ENCODE data around the gene LRRC42. TPM values are rescaled to one million over a fixed set of nuclear protein-coding genes. Genes with fewer than 3 reads are reported as not detected.

LRRC42 gene
- total RNA-seq, 1 experiment from 2014 or later = 50.1 TPM

DNA sequence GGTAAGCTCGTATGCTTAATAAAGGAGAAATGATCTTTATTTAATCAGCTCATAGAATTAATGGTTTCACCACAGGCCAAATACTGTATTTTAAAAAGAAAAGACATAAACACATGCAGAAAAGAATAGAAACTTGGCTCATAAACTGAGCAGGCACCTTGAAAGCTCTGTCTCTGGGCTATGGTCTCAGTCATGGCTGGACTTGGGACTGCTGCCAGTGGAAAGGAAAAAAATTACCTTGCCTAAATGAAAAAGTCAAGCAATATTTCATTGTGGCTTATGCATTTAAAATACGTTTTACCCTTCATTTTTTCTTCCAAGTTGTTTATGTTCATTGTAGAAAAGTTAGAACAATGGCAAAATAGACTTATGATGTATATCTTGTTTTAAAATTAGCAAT lies 8.0 kb downstream of the LRRC42 start:
- H4K20me1 ChIP-seq (ENCODE audit: insufficient read depth, low read depth, low read length) = no peaks in the 10 kb centered on the region
- no peak overlapping the region for H3K4me3 ChIP-seq (ENCODE audit: low read length)
- H3K4me1 ChIP-seq (ENCODE audit: low read length) = peaks cover 14% of the 10 kb centered on the region
- H3K27ac ChIP-seq (ENCODE audit: low read length) = no peak overlapping the region
- H3K27me3 ChIP-seq (ENCODE audit: low read length) = no peaks in the 10 kb centered on the region
- H3K9ac ChIP-seq (ENCODE audit: low read length) = no peak overlapping the region
- H3K9me3 ChIP-seq (ENCODE audit: low read length) = no peaks in the 10 kb centered on the region
- H3K4me2 ChIP-seq (ENCODE audit: low read depth, low read length, poor library complexity, severe bottlenecking) = no peak overlapping the region
- H3K79me2 ChIP-seq (ENCODE audit: low read length) = peaks cover 65% of the 10 kb centered on the region
- no peak for DNase-seq
- H2AFZ ChIP-seq (ENCODE audit: low read length) = no peak overlapping the region
- no peaks in the 10 kb centered on the region for H3K9me2 ChIP-seq (replicated peaks; ENCODE audit: insufficient read depth, low read length)
- H3K36me3 ChIP-seq (ENCODE audit: insufficient read depth, low read length) = peaks cover 40% of the 10 kb centered on the region

GRCh38 chr1:53956308-53957168 lies 10.4 kb downstream of the LRRC42 start:
- Histone ChIP-seq H3K27me3 (ENCODE audit: low read length) (no peaks in the 10 kb centered on the region), H3K9me3 (ENCODE audit: low read length) (no peaks in the 10 kb centered on the region), H3K79me2 (ENCODE audit: low read length) (peaks cover 41% of the 10 kb centered on the region), H3K9ac (ENCODE audit: low read length) (no peak overlapping the region), H3K27ac (ENCODE audit: low read length) (no peak overlapping the region), H3K4me3 (ENCODE audit: low read length) (no peak overlapping the region), H3K4me1 (ENCODE audit: low read length) (peaks cover 10% of the 10 kb centered on the region), H4K20me1 (ENCODE audit: insufficient read depth, low read depth, low read length) (no peaks in the 10 kb centered on the region), H2AFZ (ENCODE audit: low read length) (no peak overlapping the region), H3K4me2 (ENCODE audit: low read depth, low read length, poor library complexity, severe bottlenecking) (no peak overlapping the region), H3K36me3 (ENCODE audit: insufficient read depth, low read length) (peaks cover 54% of the 10 kb centered on the region), H3K9me2 (replicated peaks; ENCODE audit: insufficient read depth, low read length) (no peaks in the 10 kb centered on the region)
- DNase-seq = no peak

GRCh38 chr1:53957194-53957818 lies 11.2 kb downstream of the LRRC42 start:
- no peaks in the 10 kb centered on the region for H3K27me3 ChIP-seq (ENCODE audit: low read length)
- H3K36me3 ChIP-seq (ENCODE audit: insufficient read depth, low read length) = peaks cover 57% of the 10 kb centered on the region
- no peak for DNase-seq
- H3K79me2 ChIP-seq (ENCODE audit: low read length) = peaks cover 33% of the 10 kb centered on the region
- no peak overlapping the region for H3K27ac ChIP-seq (ENCODE audit: low read length)
- H2AFZ ChIP-seq (ENCODE audit: low read length) = no peak overlapping the region
- peaks cover 13% of the 10 kb centered on the region for H3K4me1 ChIP-seq (ENCODE audit: low read length)
- no peak overlapping the region for H3K4me2 ChIP-seq (ENCODE audit: low read depth, low read length, poor library complexity, severe bottlenecking)
- no peak overlapping the region for H3K9ac ChIP-seq (ENCODE audit: low read length)
- H3K9me3 ChIP-seq (ENCODE audit: low read length) = no peaks in the 10 kb centered on the region
- H3K9me2 ChIP-seq (replicated peaks; ENCODE audit: insufficient read depth, low read length) = no peaks in the 10 kb centered on the region
- H3K4me3 ChIP-seq (ENCODE audit: low read length) = no peak overlapping the region
- no peaks in the 10 kb centered on the region for H4K20me1 ChIP-seq (ENCODE audit: insufficient read depth, low read depth, low read length)

- H3K4me3 ChIP-seq (ENCODE audit: low read length) = no peak overlapping the region
- no peaks in the 10 kb centered on the region for H3K9me3 ChIP-seq (ENCODE audit: low read length)
- no peak overlapping the region for H2AFZ ChIP-seq (ENCODE audit: low read length)
- H3K9me2 ChIP-seq (replicated peaks; ENCODE audit: insufficient read depth, low read length) = no peaks in the 10 kb centered on the region
- H3K27me3 ChIP-seq (ENCODE audit: low read length) = no peaks in the 10 kb centered on the region
- peaks cover 25% of the 10 kb centered on the region for H3K4me1 ChIP-seq (ENCODE audit: low read length)
- H4K20me1 ChIP-seq (ENCODE audit: insufficient read depth, low read depth, low read length) = no peaks in the 10 kb centered on the region
- no peak overlapping the region for H3K4me2 ChIP-seq (ENCODE audit: low read depth, low read length, poor library complexity, severe bottlenecking)
- peaks cover 62% of the 10 kb centered on the region for H3K36me3 ChIP-seq (ENCODE audit: insufficient read depth, low read length)
- H3K9ac ChIP-seq (ENCODE audit: low read length) = no peak overlapping the region
- no peak overlapping the region for H3K27ac ChIP-seq (ENCODE audit: low read length)
- peaks cover 17% of the 10 kb centered on the region for H3K79me2 ChIP-seq (ENCODE audit: low read length)
- DNase-seq = peak; percentile 83
Observed at GRCh38 chr1:53959664-53960250, 13.6 kb downstream of the LRRC42 start.

DNA sequence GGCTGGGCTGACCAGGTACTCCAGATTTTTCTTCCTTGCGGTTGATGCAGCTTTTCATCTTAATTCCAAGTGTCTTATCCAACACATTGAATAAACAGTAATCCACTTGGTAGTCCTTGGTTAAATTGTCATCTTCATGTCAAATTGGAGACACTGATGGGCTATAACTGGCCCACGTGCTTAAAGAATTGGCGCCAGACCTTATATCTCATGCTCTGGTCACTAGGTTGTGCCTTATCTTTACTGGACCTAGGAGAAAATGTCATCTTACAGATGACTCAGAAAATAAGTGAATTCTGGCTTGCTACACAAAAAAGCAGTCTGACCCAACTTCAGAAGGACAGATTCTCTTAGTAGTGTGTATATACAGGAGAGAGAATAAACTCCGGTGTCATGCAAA lies 16.2 kb downstream of the LRRC42 start:
- Histone ChIP-seq H3K36me3 (ENCODE audit: insufficient read depth, low read length) (peaks cover 69% of the 10 kb centered on the region), H3K9me3 (ENCODE audit: low read length) (no peaks in the 10 kb centered on the region), H3K9ac (ENCODE audit: low read length) (no peak overlapping the region), H3K4me2 (ENCODE audit: low read depth, low read length, poor library complexity, severe bottlenecking) (no peak overlapping the region), H4K20me1 (ENCODE audit: insufficient read depth, low read depth, low read length) (no peaks in the 10 kb centered on the region), H3K79me2 (ENCODE audit: low read length) (0 out of 2 replicates have a peak, but pooled peaks cover under 1% of the 10 kb centered on the region), H3K27ac (ENCODE audit: low read length) (no peak overlapping the region), H2AFZ (ENCODE audit: low read length) (no peak overlapping the region), H3K27me3 (ENCODE audit: low read length) (no peaks in the 10 kb centered on the region), H3K9me2 (replicated peaks; ENCODE audit: insufficient read depth, low read length) (no peaks in the 10 kb centered on the region), H3K4me1 (ENCODE audit: low read length) (peaks cover 22% of the 10 kb centered on the region), H3K4me3 (ENCODE audit: low read length) (no peak overlapping the region)
- DNase-seq = no peak

DNA sequence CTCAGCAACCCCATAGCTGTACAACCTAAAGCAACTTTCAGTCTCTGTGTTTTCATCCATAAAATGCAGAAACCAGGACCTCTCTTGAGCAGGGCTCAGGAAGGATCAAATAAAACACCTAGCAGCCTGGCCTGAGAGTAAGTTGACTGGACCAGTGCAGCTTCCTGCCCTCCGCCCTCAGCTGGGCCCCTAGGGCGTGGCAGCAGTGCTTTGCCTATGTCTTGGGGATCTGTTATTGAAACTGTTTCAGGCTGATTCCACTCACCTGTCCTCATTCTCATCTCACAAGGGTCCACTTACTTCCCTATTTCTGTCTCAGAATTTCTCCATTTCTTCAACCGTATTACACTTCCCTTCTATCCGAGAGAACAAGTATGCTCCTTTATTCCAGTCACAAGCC lies 17.3 kb downstream of the LRRC42 start:
- no peak for DNase-seq
- no peak overlapping the region for H3K4me2 ChIP-seq (ENCODE audit: low read depth, low read length, poor library complexity, severe bottlenecking)
- H3K4me3 ChIP-seq (ENCODE audit: low read length) = no peak overlapping the region
- peaks cover 22% of the 10 kb centered on the region for H3K4me1 ChIP-seq (ENCODE audit: low read length)
- no peak overlapping the region for H2AFZ ChIP-seq (ENCODE audit: low read length)
- H3K79me2 ChIP-seq (ENCODE audit: low read length) = no peaks in the 10 kb centered on the region
- H4K20me1 ChIP-seq (ENCODE audit: insufficient read depth, low read depth, low read length) = no peaks in the 10 kb centered on the region
- H3K36me3 ChIP-seq (ENCODE audit: insufficient read depth, low read length) = peaks cover 76% of the 10 kb centered on the region
- no peaks in the 10 kb centered on the region for H3K27me3 ChIP-seq (ENCODE audit: low read length)
- H3K9me3 ChIP-seq (ENCODE audit: low read length) = no peaks in the 10 kb centered on the region
- H3K9me2 ChIP-seq (replicated peaks; ENCODE audit: insufficient read depth, low read length) = no peaks in the 10 kb centered on the region
- no peak overlapping the region for H3K9ac ChIP-seq (ENCODE audit: low read length)
- no peak overlapping the region for H3K27ac ChIP-seq (ENCODE audit: low read length)

GRCh38 chr1:53964109-53964508 lies 18.0 kb downstream of the LRRC42 start:
- H3K9me3 ChIP-seq (ENCODE audit: low read length) = no peaks in the 10 kb centered on the region
- DNase-seq = no peak
- H3K36me3 ChIP-seq (ENCODE audit: insufficient read depth, low read length) = peaks cover 80% of the 10 kb centered on the region
- no peak overlapping the region for H3K27ac ChIP-seq (ENCODE audit: low read length)
- H3K9me2 ChIP-seq (replicated peaks; ENCODE audit: insufficient read depth, low read length) = no peaks in the 10 kb centered on the region
- H2AFZ ChIP-seq (ENCODE audit: low read length) = no peak overlapping the region
- H3K9ac ChIP-seq (ENCODE audit: low read length) = no peak overlapping the region
- no peak overlapping the region for H3K4me3 ChIP-seq (ENCODE audit: low read length)
- no peaks in the 10 kb centered on the region for H4K20me1 ChIP-seq (ENCODE audit: insufficient read depth, low read depth, low read length)
- peaks cover 20% of the 10 kb centered on the region for H3K4me1 ChIP-seq (ENCODE audit: low read length)
- H3K79me2 ChIP-seq (ENCODE audit: low read length) = no peaks in the 10 kb centered on the region
- H3K27me3 ChIP-seq (ENCODE audit: low read length) = no peaks in the 10 kb centered on the region
- no peak overlapping the region for H3K4me2 ChIP-seq (ENCODE audit: low read depth, low read length, poor library complexity, severe bottlenecking)

- H3K36me3 ChIP-seq (ENCODE audit: insufficient read depth, low read length) = peaks cover 63% of the 10 kb centered on the region
- no peak overlapping the region for H3K9ac ChIP-seq (ENCODE audit: low read length)
- H3K4me2 ChIP-seq (ENCODE audit: low read depth, low read length, poor library complexity, severe bottlenecking) = no peak overlapping the region
- H4K20me1 ChIP-seq (ENCODE audit: insufficient read depth, low read depth, low read length) = no peaks in the 10 kb centered on the region
- H3K4me1 ChIP-seq (ENCODE audit: low read length) = peaks cover 15% of the 10 kb centered on the region
- no peaks in the 10 kb centered on the region for H3K79me2 ChIP-seq (ENCODE audit: low read length)
- H3K27ac ChIP-seq (ENCODE audit: low read length) = no peak overlapping the region
- H3K27me3 ChIP-seq (ENCODE audit: low read length) = no peaks in the 10 kb centered on the region
- H3K9me2 ChIP-seq (replicated peaks; ENCODE audit: insufficient read depth, low read length) = no peaks in the 10 kb centered on the region
- DNase-seq = no peak
- H3K4me3 ChIP-seq (ENCODE audit: low read length) = no peak overlapping the region
- H3K9me3 ChIP-seq (ENCODE audit: low read length) = no peaks in the 10 kb centered on the region
- no peak overlapping the region for H2AFZ ChIP-seq (ENCODE audit: low read length)
Observed at GRCh38 chr1:53966794-53967193, 20.6 kb downstream of the LRRC42 start.

Measured in Karpas-422 (cell line).